ENCODE data around the gene GPBP1L1.
"Not testable (repeated sequence)": the region's sequence is repeated elsewhere in the genome, so short reads cannot be mapped to it uniquely, and the experiment has no call there.

The GPBP1L1 gene

GRCh38 chr1:45686288-45687013, at the start of gene GPBP1L1:
Gene GPBP1L1 (minus strand): TSS chr1:45686533. CDS start chr1:45659087, 27,446 bp downstream.
- peak; percentile 94 for DNase-seq

- DNase-seq, result no peak
Measured at GRCh38 chr1:45730780-45731319, 44.5 kb upstream of the GPBP1L1 start.

GRCh38 chr1:45730075-45730779, 43.9 kb upstream of the GPBP1L1 start:
- no peak for DNase-seq

- not testable (repeated sequence) for DNase-seq
Measured at GRCh38 chr1:45726007-45726406, 39.7 kb upstream of the GPBP1L1 start.

GRCh38 chr1:45723248-45723930, 37.1 kb upstream of the GPBP1L1 start:
- no peak for DNase-seq

- no peak for DNase-seq
Measured at GRCh38 chr1:45722809-45723208, 36.5 kb upstream of the GPBP1L1 start.

- no peak for DNase-seq
Measured at GRCh38 chr1:45721207-45721606, 34.9 kb upstream of the GPBP1L1 start.

- no peak for DNase-seq
Measured at GRCh38 chr1:45718289-45718688, 32.0 kb upstream of the GPBP1L1 start.

GRCh38 chr1:45717386-45717785, 31.1 kb upstream of the GPBP1L1 start:
- not testable (repeated sequence) for DNase-seq

GRCh38 chr1:45716700-45717099, 30.4 kb upstream of the GPBP1L1 start:
- DNase-seq, result no peak

GRCh38 chr1:45713711-45714110, 27.4 kb upstream of the GPBP1L1 start:
- DNase-seq, result no peak

- DNase-seq, result no peak
Measured at GRCh38 chr1:45704637-45705036, 18.3 kb upstream of the GPBP1L1 start.

- no peak for DNase-seq
Measured at GRCh38 chr1:45694823-45695222, 8.5 kb upstream of the GPBP1L1 start.

GRCh38 chr1:45693811-45694210, 7.5 kb upstream of the GPBP1L1 start:
- DNase-seq, result not testable (repeated sequence)

GRCh38 chr1:45687754-45688740, 1.7 kb upstream of the GPBP1L1 start, which contains the start of gene TMEM69:
Gene TMEM69 (plus strand): TSS chr1:45688181. CDS start chr1:45691069, 2,888 bp downstream.
- DNase-seq, result peak; percentile 84

- peak; percentile 99 for DNase-seq
Measured at GRCh38 chr1:45687014-45687753, 851 bp upstream of the GPBP1L1 start.

GRCh38 chr1:45686015-45686287, 382 bp downstream of the GPBP1L1 start:
- DNase-seq, result peak; percentile 35

GRCh38 chr1:45685308-45686014, 872 bp downstream of the GPBP1L1 start:
- DNase-seq, result no peak

GRCh38 chr1:45684402-45684801, 1.9 kb downstream of the GPBP1L1 start:
- DNase-seq, result no peak

GRCh38 chr1:45682942-45683341, 3.4 kb downstream of the GPBP1L1 start:
- DNase-seq, result no peak

GRCh38 chr1:45679123-45679522, 7.2 kb downstream of the GPBP1L1 start:
- no peak for DNase-seq
